ENCODE data around the gene DPYSL5.

The DPYSL5 gene

DNA sequence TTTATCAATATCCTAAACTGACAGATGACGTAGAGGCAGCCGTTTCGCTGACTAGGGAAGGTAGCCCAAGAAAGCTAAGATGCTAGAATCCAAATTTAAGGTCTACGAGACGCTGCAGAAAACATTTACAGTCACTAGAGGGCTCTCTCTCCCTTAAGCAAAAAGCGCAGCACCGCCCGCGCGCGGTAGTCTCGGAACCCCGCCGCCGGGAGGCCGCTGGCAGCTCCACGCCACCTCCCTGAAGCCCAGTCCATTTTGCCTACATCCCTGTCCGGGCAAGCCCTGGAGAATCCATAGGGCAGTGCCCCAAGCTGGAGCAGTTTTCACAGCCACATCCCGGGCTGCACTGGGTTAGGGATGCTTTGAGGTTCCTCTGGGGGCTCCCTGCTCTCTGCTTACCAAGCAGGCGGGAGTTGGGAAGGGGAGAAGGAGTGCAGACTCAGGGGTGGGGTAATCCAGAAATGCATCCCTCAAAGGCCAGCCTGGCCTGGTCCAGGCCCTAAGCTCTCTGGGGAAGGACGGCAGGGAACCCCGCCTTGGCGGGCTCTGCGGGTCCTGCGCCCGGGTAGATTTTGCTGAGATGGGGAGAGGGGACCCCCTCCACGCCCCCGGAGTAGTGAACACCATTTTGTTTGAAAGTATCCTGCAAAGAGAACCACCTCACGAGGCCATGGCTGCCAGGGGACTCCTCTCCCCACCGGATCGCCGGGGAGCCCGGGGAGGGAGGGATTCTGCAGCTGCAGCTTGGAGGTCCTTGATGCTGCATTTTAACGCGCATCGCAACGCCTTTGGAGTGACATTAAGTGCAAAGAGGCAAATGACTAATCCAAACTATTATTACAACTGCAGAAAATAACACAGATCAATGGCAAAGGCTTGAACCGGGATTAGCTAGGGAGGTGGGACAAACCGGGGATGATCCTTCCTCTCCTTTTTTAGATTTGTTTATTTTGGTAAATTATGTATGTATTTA lies 1.3 kb upstream of the DPYSL5 start:
- DNase-seq: peak; percentile 7

DNA sequence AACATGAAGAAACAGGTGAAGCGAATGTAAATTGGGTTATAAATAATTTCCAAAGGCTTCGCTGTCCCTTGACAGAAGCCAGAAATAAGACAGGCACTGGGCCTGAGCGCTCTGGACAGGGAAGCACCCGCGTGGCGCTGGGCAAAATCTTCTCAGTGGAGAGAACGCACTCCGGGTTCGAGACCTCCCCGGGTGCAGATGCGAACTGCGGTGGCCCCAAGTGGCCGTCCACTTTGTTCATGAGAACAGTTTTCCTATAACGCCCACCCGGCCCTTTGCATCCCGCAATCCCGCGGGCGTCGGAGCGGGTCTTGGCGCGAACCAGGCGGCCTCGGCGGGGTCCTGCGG lies 651 bp upstream of the DPYSL5 start:
- no peak for DNase-seq

DNA sequence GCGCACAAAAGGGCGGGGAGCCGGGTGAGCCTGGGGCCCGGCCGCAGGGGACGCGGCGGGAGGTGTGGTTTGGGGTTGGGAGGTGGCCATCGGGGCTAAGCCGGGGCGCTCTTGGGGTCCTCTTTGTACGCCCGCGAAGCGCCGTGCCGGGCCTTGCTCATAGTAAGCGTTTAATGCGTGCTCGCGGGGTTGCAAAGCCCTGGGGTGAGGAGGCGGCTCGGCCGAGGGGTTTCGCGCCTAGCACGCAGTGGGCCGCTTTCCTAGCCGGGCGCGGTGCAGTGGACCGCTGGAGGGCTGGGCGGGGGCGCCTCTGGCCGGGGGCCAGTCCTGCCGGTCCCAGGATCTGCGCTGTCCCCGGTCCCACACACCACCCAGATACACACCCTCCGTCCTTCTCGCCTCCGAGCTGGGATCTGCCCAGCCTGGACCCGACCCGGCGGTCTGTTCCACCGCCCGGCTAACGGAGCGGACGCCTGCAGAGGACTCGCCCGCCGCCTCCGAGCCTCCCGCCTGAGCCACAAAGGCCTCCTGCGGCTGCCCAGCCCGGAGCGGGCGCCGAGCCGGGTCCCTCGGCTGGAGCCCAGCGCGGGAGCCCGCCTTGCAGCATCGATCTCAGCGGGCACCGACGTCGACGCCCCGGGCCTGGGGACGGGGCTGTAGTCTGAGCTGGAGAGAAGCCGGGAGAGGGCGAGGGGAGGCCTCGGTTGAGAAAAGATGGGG lies 564 bp downstream of the DPYSL5 start:
- DNase-seq: no peak

DNA sequence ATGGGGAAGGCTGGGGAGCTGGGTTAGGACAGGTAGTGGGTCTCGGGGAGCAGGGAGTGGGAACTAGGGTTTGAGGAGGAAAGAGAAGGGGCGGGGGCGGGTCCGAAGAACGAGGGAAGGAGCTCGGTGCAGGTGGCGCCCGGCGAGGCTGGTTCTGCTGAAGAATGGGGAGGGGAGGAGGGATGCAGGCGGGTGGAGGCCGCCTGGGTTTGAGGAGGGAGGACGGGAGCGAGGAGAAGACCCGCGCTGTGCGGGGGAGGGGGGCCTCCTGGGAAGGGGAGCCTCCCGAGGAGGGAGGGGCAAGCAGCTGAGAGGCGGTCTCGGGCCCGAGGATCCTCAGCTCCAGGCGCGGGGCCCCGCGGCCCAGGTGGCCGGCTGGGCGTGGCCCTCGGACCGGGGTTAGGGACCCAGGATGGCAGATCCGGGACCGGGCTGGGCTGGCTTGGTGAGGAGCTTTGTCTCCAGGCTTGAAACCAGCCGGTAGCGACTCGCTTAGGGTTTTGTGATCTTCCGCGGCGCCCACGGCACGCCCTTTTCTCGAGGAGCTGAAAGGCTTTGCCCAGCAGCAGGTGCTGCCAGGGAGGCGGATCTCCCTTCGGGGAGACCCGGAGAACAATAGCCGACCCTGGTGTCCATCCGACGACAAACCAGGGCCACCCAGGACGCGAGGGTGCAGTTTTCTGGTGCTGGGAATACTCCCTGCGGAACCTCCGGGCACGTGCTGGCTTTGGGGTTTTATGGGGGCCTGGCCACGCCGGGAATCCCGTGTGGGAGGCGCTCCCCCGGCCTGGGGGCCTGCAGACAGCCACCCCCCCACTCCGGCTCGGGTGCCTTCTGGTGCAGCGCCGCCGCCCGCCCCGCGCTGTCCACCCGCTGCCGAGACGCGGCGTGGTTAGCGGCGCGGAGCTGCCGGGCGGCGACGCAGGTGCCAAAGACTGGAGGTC lies 1.4 kb downstream of the DPYSL5 start:
- DNase-seq: no peak

DNA sequence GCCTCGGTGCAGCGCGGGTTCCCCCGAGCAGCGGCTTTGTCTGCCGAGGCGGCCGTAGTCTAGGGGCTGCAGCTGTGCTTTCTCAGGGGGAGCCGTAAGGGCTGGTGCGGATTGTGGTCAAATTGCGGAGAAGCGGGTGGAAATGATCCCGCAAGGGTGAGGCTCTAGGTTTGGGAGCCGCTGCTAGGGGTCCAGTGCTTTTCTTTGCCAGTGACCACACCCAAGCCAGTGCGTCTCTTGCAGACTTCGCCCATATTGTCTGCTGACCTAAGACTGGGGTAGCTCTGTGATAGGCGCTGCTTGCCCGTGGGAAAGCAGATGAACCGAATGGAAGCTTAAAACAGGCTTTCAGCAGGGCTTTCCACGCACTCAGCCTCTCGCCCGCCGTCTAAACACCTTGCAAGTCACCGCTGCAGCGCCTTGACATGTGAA lies 2.1 kb downstream of the DPYSL5 start:
- DNase-seq: no peak

DNA sequence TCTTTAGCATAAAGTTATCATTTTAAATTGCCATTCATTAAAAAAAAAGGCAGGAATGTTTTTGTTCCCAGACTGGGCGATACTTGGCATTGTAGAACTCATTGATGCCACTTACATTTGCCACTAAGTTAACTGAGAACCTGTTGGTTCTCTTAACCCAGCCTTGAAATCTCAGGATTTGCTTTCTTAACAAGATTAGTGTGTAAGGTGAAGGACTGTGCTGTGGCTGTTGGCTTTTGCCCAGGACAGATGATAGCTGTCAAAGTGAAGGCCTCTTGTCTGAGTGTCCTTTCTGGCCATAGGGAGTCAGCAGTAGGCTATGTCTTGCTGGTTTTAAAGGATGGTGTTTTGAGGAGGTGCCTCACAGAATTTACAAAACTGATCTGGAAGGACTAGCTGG lies 2.6 kb downstream of the DPYSL5 start:
- no peak for DNase-seq

DNA sequence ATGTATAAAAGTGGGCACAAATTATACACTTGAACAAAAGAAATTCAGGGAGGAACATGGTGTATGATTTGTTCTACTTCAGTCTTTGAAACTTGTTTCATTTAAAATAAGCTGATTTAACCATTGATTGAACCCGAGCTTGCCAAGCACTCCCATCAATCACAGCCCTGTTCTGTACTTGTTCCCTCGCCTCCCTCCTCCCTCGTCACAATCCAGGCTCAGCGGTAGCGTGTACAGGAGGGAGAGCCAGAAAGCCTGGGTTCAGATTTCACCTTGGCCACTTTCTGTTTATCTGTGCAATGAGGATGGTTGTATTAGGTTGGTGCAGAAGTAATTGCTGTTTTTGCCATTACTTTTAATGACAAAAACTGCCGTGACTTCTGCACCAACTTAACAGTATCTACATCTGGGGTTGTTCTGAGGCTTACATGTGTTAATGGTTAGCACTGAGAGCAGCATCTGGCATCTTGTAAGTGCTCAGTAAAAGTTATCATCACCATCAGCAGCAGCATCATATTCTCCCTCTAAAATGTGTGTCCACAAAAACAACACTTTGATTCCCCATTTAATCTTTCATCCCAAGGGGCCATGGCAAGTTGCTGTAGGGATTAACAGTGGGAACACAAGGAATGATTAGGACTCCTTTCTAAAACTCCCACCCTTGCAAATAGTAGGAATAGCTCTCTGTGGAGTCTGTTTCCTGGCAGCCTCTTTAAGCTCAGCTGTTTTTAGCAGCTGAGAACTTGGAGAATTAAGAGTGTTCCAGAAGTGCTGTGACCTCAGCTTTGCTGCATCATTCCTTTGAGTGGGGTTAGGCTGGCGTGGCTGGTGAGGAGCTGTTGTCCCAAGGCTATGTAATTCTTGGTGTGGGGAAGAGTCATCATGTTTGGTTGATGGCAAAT lies 4.7 kb downstream of the DPYSL5 start:
- DNase-seq: no peak

DNA sequence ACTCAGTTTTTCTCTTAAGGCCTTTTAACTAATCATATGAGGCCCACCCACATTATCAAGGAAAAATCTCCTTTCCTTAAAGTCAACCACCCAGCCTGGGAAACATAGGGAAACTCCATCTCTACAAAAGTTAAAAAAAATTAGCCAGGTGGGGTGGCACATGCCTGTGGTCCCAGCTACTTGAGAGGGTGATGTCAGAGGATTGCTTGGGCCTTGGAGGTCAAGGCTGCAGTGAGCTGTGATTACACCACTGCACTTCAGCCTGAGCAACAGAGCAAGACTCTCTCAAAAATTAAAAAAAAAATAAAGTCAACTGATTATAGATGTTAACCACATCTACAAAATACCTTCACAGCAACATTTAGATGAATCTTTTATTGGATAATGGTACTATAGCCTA lies 5.8 kb downstream of the DPYSL5 start:
- DNase-seq: no peak

DNA sequence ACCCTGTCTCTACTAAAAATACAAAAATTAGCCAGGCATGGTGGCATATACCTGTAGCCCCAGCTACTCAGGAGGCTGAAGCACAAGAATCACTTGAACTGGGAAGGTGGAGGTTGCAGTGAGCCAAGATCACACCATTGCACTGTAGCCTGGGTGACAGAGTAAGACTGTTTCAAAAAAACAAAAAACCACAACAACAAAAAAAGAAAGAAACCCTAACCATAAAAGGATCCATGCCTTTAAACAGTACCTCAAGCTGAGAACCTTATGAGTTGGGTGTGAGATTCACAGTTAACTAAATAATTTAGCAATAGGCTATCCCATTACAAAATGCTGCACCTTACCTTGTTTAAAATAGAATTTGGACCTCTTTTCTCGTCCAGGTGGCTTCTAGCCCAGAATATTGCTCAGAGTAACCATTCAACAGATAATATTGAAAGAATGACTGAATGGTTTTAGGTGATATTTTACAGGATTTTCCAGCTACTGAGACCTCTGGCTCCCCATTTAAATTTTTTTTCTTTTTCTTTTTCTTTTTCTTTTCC lies 6.4 kb downstream of the DPYSL5 start:
- no peak for DNase-seq

DNA sequence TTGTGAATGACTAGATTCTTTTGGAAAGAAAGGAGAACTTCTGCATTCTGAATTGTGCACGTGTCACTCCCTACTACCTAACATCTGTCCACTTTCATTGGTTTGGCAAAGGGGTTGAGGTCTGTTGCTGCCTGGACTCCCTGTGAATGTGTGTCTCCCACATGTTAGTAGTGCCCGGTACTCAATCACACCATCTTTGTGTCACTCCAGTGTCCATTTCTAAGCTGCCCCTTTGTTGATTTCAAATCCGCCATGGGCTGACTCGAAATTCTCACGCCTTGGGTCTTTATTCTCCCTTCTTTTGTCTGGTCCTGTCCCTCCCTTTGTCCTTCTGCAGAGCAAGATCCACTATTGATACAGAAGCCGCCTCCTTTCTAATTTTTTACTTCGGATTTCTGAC lies 7.5 kb downstream of the DPYSL5 start:
- DNase-seq: no peak

DNA sequence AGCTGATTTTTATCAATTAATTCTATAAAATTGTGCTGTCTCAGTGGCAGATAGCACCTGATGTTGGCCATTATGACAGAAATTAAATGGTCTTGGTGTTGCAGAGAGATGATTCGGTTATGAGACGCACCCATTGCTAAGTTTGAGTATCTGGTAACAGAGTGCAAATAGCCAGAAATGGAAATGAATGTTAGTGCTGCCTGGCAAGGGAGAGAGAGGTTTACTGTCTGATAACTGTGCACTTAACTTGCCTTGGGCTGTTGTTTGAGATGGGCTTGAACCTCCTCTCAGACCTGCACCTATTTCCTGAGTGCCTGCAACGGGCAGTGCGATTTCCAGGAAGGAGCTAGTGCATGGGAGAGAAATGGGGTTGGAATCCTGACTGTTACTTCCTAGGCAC lies 11.7 kb downstream of the DPYSL5 start:
- DNase-seq: no peak

DNA sequence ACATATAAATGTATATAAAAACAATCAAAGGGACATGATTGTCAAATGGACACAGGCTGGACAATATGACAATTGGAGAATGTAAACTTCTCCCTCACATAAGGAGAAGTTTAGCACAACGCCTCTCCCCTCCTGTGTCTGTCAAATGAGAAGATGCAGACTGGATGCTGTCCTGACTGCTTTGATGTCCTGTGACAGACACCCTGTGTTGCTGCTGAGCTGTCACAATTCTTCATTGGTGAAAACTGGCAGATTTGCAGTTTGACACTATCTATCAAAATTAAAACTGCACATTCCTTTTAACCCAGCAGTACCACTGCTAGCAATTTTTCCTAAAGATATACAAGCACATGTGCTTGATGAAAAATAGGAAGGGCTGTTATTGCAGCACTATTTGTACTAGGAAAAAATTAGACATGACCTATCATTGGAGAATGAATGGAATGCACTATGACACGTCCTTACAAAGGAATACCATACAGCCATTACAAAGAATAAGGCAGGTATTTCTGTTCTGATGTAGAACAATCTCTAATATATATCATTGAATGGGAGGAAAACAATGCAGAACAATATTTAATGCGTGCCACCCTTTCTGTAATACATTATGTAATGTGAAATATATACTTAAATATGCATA lies 12.4 kb downstream of the DPYSL5 start:
- no peak for DNase-seq

DNA sequence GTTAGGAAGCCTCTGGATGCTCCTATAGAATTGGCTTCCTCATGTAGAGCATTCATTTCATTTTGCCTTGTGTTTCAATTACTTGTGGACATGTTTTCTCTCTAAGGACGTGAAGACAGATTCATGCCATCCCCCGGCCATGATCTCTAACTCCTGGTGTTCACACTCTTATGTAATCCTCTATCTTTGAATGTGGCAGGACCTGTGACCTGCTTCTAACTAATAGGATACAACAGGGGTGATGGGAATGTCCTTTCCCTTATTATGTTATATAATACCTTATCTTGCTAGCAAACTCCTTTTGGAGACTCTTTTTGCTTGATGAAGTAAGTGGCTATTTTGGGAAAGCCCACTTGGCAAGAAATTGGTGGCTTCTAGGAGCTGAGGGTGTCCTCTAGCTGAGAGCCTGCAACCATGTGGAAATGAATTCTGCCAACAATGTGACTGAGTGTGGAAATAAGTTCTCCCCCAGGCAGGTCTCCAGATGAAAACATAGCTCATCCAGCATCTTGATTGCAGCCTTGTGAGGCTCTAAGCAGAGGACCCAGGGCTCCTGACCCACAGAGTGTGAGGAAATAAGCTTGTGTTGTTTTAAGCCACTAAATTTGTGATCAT lies 13.8 kb downstream of the DPYSL5 start:
- no peak for DNase-seq

DNA sequence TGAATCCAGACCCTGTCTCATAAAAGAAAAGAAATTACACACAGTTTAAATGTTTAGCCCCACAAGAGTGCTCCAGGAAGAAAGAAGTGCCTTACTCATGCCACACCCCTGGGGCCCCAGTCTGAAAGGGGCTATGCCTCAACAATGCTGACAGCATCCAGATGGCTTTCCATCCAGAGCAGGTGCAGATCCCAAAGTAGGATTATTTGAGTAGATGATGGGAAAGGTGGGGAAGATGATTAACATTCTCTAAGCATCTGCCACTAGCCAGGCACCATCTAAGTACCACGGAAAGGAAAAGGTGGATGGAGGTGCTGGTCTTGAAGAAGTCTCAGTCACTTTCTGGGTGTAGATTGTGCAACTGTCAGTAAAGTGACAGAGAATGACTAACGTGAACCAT lies 16.3 kb downstream of the DPYSL5 start:
- no peak for DNase-seq

DNA sequence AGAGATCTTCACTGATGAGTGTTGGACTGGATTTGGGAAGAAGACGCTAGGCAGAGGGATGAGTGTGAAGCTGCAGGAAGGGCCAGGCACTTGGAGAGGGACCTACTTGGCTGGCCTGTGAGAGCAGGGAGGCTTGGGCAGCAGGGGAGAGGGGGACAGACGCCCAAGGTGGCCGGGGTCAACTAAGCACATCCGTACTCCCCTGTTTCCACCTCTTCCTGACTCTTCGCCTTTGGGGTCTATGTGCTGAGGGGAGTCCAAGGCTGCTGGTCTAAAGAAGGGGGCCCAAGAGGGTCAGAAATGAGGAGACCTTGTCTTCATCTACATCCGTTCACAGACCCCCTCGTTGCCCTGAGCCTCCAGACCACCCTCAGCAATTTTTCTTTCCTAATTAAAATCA lies 16.7 kb downstream of the DPYSL5 start:
- no peak for DNase-seq

DNA sequence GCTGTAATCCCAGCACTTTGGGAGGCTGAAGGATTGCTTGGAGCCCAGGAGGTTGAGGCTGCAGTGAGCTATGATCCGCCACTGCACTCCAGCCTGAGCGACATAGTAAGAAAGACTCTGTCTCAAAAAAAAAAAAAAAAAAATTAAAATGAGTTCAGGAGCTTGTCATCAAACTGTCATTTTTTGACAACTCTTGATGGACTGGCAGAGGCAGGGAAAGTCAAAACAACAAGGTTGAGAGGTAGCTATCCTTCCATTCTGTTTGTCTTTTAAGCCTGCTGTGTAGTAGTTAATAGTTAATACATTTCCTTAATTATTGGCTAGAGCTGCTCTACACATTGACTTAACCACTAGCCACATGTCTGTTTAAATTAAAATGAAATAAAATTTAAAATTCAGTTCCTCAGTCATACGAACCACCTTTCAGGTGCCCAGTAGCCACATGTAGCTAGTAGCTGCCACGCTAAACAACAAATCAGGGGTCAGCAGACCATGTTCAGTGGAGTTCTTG lies 22.7 kb downstream of the DPYSL5 start:
- no peak for DNase-seq

DNA sequence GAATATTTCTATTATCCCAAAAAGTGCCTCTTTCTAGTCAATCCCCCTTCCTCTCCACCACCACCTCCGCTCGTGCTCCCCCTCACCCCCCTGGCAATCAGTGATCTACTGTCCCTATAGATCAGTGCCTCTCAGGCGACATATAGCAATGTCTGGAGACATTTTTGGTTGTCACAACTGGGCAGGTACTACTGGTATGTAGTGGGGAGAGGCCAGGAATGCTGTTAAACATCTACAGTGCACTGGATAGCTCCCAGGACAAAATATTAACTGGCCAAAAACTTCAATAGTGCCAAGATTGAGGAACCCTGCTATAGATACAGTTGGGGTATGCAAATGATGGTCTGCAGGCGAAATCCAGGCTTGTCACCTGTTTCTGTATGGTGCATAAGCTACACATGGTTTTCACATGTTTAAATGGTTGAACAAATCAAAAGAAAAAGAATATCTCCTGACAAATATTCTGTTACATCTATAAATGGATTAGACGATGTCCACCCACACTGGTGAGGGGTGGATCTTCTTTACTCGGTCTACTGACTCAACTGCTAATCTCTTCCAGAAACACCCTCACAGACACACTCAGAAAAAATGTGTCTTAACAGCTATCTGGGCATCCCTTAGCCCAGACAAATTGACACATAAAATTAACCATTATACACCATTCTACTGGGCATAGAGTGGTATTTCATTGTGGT lies 25.5 kb downstream of the DPYSL5 start:
- no peak for DNase-seq

DNA sequence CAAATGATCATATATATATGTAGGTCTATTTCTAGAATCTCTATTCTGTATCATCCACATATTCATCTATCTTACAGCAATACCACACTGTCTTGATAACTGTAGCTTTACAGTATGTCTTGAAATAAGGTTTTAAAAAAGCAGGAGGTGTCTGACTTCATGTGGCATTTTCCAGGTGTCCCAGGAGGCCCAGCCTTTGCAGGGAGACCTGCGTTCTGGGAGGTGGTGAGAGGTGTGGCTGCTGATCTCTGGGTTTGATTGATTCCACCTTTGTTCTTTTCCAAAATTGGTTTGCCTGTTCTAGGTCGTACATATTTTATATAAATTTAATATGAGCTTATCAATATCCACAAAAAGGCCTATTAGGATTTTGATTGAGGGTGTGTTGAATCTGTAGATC lies 26.6 kb downstream of the DPYSL5 start:
- no peak for DNase-seq

DNA sequence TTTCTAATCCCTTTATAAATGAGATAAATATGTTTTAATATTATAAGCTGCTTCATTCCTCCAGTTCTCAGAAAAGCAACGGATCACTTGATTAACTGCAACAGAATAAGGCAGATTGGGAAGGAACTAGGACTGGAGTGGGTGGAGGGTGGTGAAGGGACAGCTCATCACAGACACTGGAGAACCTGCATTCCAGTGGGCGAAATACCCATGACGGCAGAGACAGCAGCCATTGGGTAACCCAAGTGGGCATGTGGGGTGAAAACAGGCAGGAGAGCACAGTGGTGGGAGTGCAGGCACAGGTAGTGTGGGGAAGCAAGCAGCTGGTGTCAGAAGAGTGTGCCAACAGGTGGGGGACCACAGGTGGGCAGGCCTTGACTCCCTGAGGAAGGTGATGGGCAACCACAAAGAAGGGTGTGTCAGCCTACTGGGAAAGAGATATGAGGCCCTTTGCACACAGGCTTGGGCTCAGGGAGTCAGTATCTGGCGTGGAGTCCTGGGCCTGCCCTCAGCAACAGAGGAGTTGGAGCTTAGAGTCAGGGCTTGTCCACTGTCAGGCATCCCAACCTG lies 27.2 kb downstream of the DPYSL5 start:
- DNase-seq: no peak

DNA sequence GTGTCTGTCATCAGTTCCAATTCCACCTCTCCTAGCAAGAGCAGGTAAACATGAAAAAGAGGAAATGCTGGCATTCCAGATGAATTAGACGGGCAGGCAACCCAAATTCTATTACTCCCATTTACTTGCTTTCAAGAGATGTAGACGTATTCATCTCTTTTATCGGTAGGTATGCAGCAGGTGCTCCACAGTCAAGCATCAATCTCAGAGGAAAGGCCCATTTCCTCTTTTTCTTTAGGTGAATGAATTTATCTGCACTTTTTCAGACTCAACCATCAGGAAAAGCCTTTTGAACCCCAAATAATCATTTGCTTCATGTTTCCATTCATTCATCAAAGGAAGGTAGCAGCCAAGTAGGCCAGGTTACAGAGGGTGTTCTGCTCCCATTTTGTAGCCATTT lies 27.9 kb downstream of the DPYSL5 start:
- no peak for DNase-seq

Data from NK-92 treated with Interleukin-12 subunit alpha and Interleukin-12 subunit beta, amount 100 ng/mL, for 24 hours (cell line).